Astrocyte (in vitro differentiated cells and primary cell): ENCODE measurements around the gene WIF1. TPM values are rescaled to one million over a fixed set of nuclear protein-coding genes. Genes with fewer than 3 reads are reported as not detected.

Experiments
- DNase-seq: peaks from one replicate; pipeline ENCODE4 v3.0.0-alpha.2; 2010; ENCODE audit warnings: low read depth
- FAIRE-seq: peaks from 2 replicates; lab custom pipeline; 2011; peaks lifted over from hg19 to GRCh38; lab: Jason Lieb, UNC
- H2AFZ ChIP-seq: 2 replicates; pipeline ENCODE4 v1.6.0; 2012; ENCODE audit warnings: low read depth, low read length, inconsistent platforms
- H3K27ac ChIP-seq: 2 replicates; pipeline ENCODE4 v1.5.1; 2011; ENCODE audit warnings: low read depth, low read length, inconsistent platforms
- H3K27me3 ChIP-seq: 2 replicates; pipeline ENCODE4 v1.6.0; 2011; ENCODE audit warnings: low read length, inconsistent platforms; ENCODE audit not compliant: insufficient read depth
- H3K36me3 ChIP-seq: 2 replicates; pipeline ENCODE4 v1.5.1; 2011; ENCODE audit warnings: low read length, inconsistent platforms; ENCODE audit not compliant: insufficient read depth
- H3K4me1 ChIP-seq: 2 replicates; pipeline ENCODE4 v1.5.1; 2011; ENCODE audit warnings: low read length, inconsistent platforms; ENCODE audit not compliant: insufficient read depth
- H3K4me2 ChIP-seq: 2 replicates; pipeline ENCODE4 v1.6.0; 2012; ENCODE audit warnings: low read length, inconsistent platforms
- H3K4me3 ChIP-seq: 2 replicates; pipeline ENCODE4 v1.5.1; 2011; ENCODE audit warnings: low read depth, mild to moderate bottlenecking, low read length, inconsistent platforms; ENCODE audit not compliant: insufficient read depth
- H3K79me2 ChIP-seq: 2 replicates; pipeline ENCODE4 v1.6.0; 2012; ENCODE audit warnings: mild to moderate bottlenecking, low read length, inconsistent platforms; ENCODE audit not compliant: insufficient read depth
- H3K9ac ChIP-seq: 2 replicates; pipeline ENCODE4 v1.6.0; 2012; ENCODE audit warnings: mild to moderate bottlenecking, low read length, inconsistent platforms
- H3K9me3 ChIP-seq: 2 replicates; pipeline ENCODE4 v1.5.1; 2012; ENCODE audit warnings: low read depth, mild to moderate bottlenecking, low read length, inconsistent platforms; ENCODE audit not compliant: insufficient read depth
- H4K20me1 ChIP-seq: 2 replicates; pipeline ENCODE4 v1.6.0; 2012; ENCODE audit warnings: low read length, inconsistent platforms; ENCODE audit not compliant: insufficient read depth
- H3K27ac Mint-ChIP-seq: one replicate; pipeline ENCODE4 v1.8.0; 2021; ENCODE audit warnings: mild to moderate bottlenecking, mixed read lengths; ENCODE audit not compliant: unreplicated experiment
- H3K27me3 Mint-ChIP-seq: one replicate; pipeline ENCODE4 v1.8.0; 2021; ENCODE audit warnings: low read depth, mixed read lengths; ENCODE audit not compliant: unreplicated experiment
- H3K36me3 Mint-ChIP-seq: one replicate; pipeline ENCODE4 v1.8.0; 2021; ENCODE audit warnings: low read depth, mixed read lengths; ENCODE audit not compliant: unreplicated experiment
- H3K4me1 Mint-ChIP-seq: one replicate; pipeline ENCODE4 v1.8.0; 2021; ENCODE audit warnings: low read depth, mixed read lengths; ENCODE audit not compliant: unreplicated experiment
- H3K4me3 Mint-ChIP-seq: one replicate; pipeline ENCODE4 v1.8.0; 2021; ENCODE audit warnings: mild to moderate bottlenecking, moderate library complexity, mixed read lengths; ENCODE audit not compliant: unreplicated experiment
- H3K9me3 Mint-ChIP-seq: one replicate; pipeline ENCODE4 v1.8.0; 2021; ENCODE audit warnings: mild to moderate bottlenecking, mixed read lengths; ENCODE audit not compliant: unreplicated experiment
- EZH2 ChIP-seq: IDR thresholded peaks from 2 replicates; pipeline ENCODE4 v1.6.1; 2012; ENCODE audit warnings: mild to moderate bottlenecking, low read length, inconsistent platforms; ENCODE audit not compliant: insufficient read depth
- total RNA-seq: library from RNA; stranded (reverse); gene quantifications from 2 replicates; pipeline ENCODE4 v1.2.1, GENCODE V29; 2021
- TF ChIP-seq, protein P1 (sequence below): IDR thresholded peaks from 2 replicates; pipeline ENCODE4 v1.5.1; 2011; ENCODE audit warnings: low read depth, mild to moderate bottlenecking, inconsistent platforms, low read length, moderate library complexity; ENCODE audit not compliant: insufficient read depth

WIF1 gene
- total RNA-seq, 1 donor from 2014 or later = not detected

- DNase-seq (no peak), FAIRE-seq (no peak)
- H3K27me3 ChIP-seq = peaks cover 30% of the 10 kb centered on the region
Measured at GRCh38 chr12:65015850-65016249, 105.3 kb downstream of the WIF1 start.

DNA sequence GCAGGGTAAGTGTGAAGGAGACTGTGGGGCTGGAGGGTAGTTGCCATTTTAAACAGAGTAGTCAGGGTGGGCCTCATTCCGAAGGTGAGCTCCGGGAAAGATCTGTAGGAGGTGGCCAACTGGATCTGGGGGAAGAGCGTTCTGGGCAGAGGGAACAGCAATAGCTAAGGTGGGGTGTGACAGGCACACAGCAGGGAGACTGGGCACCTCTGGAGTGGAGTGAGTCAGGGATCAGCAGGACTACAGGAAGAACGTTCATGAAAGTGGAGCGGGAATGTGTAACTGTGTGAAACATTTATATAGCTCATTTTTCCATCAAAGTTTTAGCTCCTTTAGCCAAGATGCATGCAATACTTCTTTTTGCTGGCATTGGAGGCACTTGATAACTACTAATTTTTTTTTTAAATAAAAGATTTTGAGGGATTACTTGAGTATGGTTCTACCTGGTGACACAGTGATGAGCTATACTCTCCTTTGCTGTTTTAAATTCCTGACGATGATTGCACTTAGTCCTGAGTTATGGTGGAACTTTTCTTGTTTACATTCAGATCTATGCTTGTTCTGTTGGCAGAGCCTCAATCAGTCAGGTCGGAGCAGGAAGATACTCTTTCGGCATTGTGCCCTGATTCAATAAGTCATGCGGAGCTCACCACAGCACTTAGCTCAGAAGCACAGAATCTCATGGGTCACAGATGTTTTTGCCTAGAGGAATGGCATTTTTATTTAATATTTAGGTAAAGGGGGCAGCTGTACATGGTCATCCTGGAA is 106.4 kb downstream of the WIF1 start:
- Histone ChIP-seq H2AFZ (no peak overlapping the region), H3K4me1 (no peaks in the 10 kb centered on the region), H4K20me1 (no peaks in the 10 kb centered on the region), H3K27me3 (peaks cover 28% of the 10 kb centered on the region), H3K36me3 (no peaks in the 10 kb centered on the region), H3K79me2 (no peaks in the 10 kb centered on the region), H3K4me3 (no peak overlapping the region), H3K4me2 (no peak overlapping the region), H3K9ac (no peak overlapping the region), H3K27ac (no peak overlapping the region), H3K9me3 (no peaks in the 10 kb centered on the region)
- DNase-seq (no peak), FAIRE-seq (no peak)
- H3K4me1 Mint-ChIP-seq = no peaks in the 10 kb centered on the region
- peaks cover 10% of the 10 kb centered on the region for H3K27me3 Mint-ChIP-seq
- TF ChIP-seq, protein P1, sequence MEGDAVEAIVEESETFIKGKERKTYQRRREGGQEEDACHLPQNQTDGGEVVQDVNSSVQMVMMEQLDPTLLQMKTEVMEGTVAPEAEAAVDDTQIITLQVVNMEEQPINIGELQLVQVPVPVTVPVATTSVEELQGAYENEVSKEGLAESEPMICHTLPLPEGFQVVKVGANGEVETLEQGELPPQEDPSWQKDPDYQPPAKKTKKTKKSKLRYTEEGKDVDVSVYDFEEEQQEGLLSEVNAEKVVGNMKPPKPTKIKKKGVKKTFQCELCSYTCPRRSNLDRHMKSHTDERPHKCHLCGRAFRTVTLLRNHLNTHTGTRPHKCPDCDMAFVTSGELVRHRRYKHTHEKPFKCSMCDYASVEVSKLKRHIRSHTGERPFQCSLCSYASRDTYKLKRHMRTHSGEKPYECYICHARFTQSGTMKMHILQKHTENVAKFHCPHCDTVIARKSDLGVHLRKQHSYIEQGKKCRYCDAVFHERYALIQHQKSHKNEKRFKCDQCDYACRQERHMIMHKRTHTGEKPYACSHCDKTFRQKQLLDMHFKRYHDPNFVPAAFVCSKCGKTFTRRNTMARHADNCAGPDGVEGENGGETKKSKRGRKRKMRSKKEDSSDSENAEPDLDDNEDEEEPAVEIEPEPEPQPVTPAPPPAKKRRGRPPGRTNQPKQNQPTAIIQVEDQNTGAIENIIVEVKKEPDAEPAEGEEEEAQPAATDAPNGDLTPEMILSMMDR = no peak
- TF ChIP-seq EZH2 = no peak
- H3K9me3 Mint-ChIP-seq = no peaks in the 10 kb centered on the region
- no peak overlapping the region for H3K27ac Mint-ChIP-seq
- no peaks in the 10 kb centered on the region for H3K36me3 Mint-ChIP-seq
- H3K4me3 Mint-ChIP-seq = no peak overlapping the region

More at GRCh38 chr12:65015850-65016249, 105.3 kb downstream of the WIF1 start:
- H3K4me3 ChIP-seq = no peak overlapping the region
- H3K9me3 Mint-ChIP-seq = no peaks in the 10 kb centered on the region
- no peak overlapping the region for H3K9ac ChIP-seq
- H3K36me3 ChIP-seq = no peaks in the 10 kb centered on the region
- peaks cover 10% of the 10 kb centered on the region for H3K27me3 Mint-ChIP-seq
- no peaks in the 10 kb centered on the region for H3K9me3 ChIP-seq
- no peak overlapping the region for H3K4me2 ChIP-seq
- TF ChIP-seq, protein P1 = no peak
- no peak for TF ChIP-seq EZH2
- no peak overlapping the region for H3K27ac Mint-ChIP-seq
- no peak overlapping the region for H3K27ac ChIP-seq
- H3K79me2 ChIP-seq = no peaks in the 10 kb centered on the region
- no peaks in the 10 kb centered on the region for H3K36me3 Mint-ChIP-seq
- H3K4me1 Mint-ChIP-seq = no peaks in the 10 kb centered on the region
- no peak overlapping the region for H2AFZ ChIP-seq
- H3K4me3 Mint-ChIP-seq = no peak overlapping the region
- no peaks in the 10 kb centered on the region for H3K4me1 ChIP-seq
- H4K20me1 ChIP-seq = no peaks in the 10 kb centered on the region

DNA sequence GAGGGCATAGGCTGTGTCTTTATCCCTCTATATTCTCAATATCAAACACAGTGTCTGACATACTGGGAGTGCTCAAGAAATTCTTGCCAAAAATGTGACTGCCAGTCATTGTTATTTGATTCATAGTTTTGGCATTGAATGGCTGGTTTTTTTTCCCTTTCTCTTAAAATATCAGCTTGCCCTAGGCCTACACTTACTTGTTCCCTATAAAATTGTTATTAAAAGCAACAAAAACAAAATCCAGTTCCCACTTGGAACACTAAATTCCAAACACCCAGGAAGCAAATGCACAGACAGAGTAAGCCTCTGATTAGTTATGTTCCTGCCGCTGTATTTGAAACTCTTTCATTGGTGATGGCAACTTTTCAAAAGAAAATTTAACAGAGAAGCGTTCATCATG is 110.7 kb downstream of the WIF1 start:
- Histone ChIP-seq H3K9me3 (no peaks in the 10 kb centered on the region), H3K4me1 (no peaks in the 10 kb centered on the region), H3K4me3 (no peak overlapping the region), H2AFZ (no peak overlapping the region), H3K79me2 (no peaks in the 10 kb centered on the region), H3K27me3 (peaks cover 21% of the 10 kb centered on the region), H3K27ac (no peak overlapping the region), H3K9ac (no peak overlapping the region), H3K36me3 (no peaks in the 10 kb centered on the region), H3K4me2 (no peak overlapping the region), H4K20me1 (no peaks in the 10 kb centered on the region)
- Mint-ChIP-seq H3K36me3 (no peaks in the 10 kb centered on the region), H3K27ac (no peak overlapping the region), H3K4me3 (no peak overlapping the region), H3K4me1 (no peaks in the 10 kb centered on the region), H3K27me3 (no peaks in the 10 kb centered on the region), H3K9me3 (no peaks in the 10 kb centered on the region)
- TF ChIP-seq EZH2 = no peak
- TF ChIP-seq, protein P1 = no peak
- FAIRE-seq = no peak
- no peak for DNase-seq
